Inferior parietal cortex (tissue), 1 donor: Measurements from ENCODE around the gene TRAFD1.

Experiments
- DNase-seq: peaks from one replicate; pipeline ENCODE4 v3.0.0-alpha.2; 2016; ENCODE audit errors: extremely low spot score

Gene TRAFD1

GRCh38 chr12:112175361-112176155, 50.2 kb downstream of the TRAFD1 start:
- no peak for DNase-seq

- DNase-seq = no peak
These were observed 51.1 kb downstream of the TRAFD1 start for GRCh38 chr12:112176321-112177010.

GRCh38 chr12:112178796-112179195, 53.4 kb downstream of the TRAFD1 start:
- DNase-seq = no peak

GRCh38 chr12:112179341-112179740, 54.0 kb downstream of the TRAFD1 start:
- DNase-seq = no peak

GRCh38 chr12:112179916-112180315, 54.6 kb downstream of the TRAFD1 start:
- no peak for DNase-seq

- no peak for DNase-seq
These were observed 55.1 kb downstream of the TRAFD1 start for GRCh38 chr12:112180422-112180821.

GRCh38 chr12:112182499-112182898, 57.1 kb downstream of the TRAFD1 start:
- peak; percentile 92 for DNase-seq

- DNase-seq = peak; percentile 27
These were observed 58.0 kb downstream of the TRAFD1 start for GRCh38 chr12:112183141-112184021.

GRCh38 chr12:112184056-112184887, 58.9 kb downstream of the TRAFD1 start:
- DNase-seq = no peak

- DNase-seq = peak; percentile 49
These were observed 59.9 kb downstream of the TRAFD1 start for GRCh38 chr12:112185093-112185923.

- no peak for DNase-seq
These were observed 62.9 kb downstream of the TRAFD1 start for GRCh38 chr12:112188130-112188830.

GRCh38 chr12:112190231-112191025, 65.1 kb downstream of the TRAFD1 start:
- DNase-seq = no peak

- no peak for DNase-seq
These were observed 65.8 kb downstream of the TRAFD1 start for GRCh38 chr12:112191201-112191600.

GRCh38 chr12:112191840-112192321, 66.5 kb downstream of the TRAFD1 start:
- DNase-seq = no peak

- DNase-seq = no peak
These were observed 67.1 kb downstream of the TRAFD1 start for GRCh38 chr12:112192475-112192874.

- DNase-seq = no peak
These were observed 69.4 kb downstream of the TRAFD1 start for GRCh38 chr12:112194601-112195247.

GRCh38 chr12:112196196-112196875, 71.0 kb downstream of the TRAFD1 start:
- no peak for DNase-seq
